Tibial artery (tissue), 4 donors: ENCODE data around the gene LRCH4.

Experiments used
- DNase-seq, 2 donors: peaks; one replicate each; pipeline ENCODE4 v3.0.0-alpha.2; 2019
- H3K27ac ChIP-seq, 2 donors: fragments of 200-600 bp; sonication (generic) in 1 of 2; 1 replicate in 1 of 2; 2 replicates in 1 of 2; pipeline ENCODE4 v1.5.1; 2018 to 2019; ENCODE audit warnings: mild to moderate bottlenecking in 1 of 2
- H3K27me3 ChIP-seq, 2 donors: fragments of 200-600 bp; sonication (generic) in 1 of 2; one replicate each; pipeline versions ENCODE4 v1.5.1 to v1.6.0; 2016 to 2019
- H3K36me3 ChIP-seq, 3 donors: fragments of 200-600 bp; sonication (generic) in 2 of 3; one replicate each; pipeline ENCODE4 v1.5.1; 2016 to 2019; ENCODE audit warnings: mild to moderate bottlenecking in 2 of 3
- H3K4me1 ChIP-seq, 4 donors: fragments of 200-600 bp; sonication (generic) in 2 of 4; 1 replicate in 3 of 4; 2 replicates in 1 of 4; pipeline ENCODE4 v1.5.1; 2016 to 2019
- H3K4me3 ChIP-seq, 2 donors: fragments of 200-600 bp; sonication (generic) in 1 of 2; 1 replicate in 1 of 2; 2 replicates in 1 of 2; pipeline ENCODE4 v1.5.1; 2018 to 2019; ENCODE audit warnings: mild to moderate bottlenecking in 2 of 2
- H3K9me3 ChIP-seq, 3 donors: fragments of 200-600 bp; sonication (generic) in 1 of 3; one replicate each; pipeline ENCODE4 v1.5.1; 2016 to 2019
- intact Hi-C: fragments of 100-400 bp; cut with DNase I; formaldehyde crosslinking; loops from one replicate; pipeline ENCODE4 v1.15.0; 2023; ENCODE audit warnings: low total_unique reads
- TF ChIP-seq, protein P1 (sequence below), 2 experiments: fragments of 200-600 bp in 1 of 2; fragments of 450-650 bp in 1 of 2; IDR thresholded peaks; one replicate each; pipeline ENCODE4 v1.5.1; 2017 to 2019; ENCODE audit warnings: antibody characterized with exemption in 2 of 2, mild to moderate bottlenecking in 1 of 2, moderate library complexity in 1 of 2

The LRCH4 gene

DNA sequence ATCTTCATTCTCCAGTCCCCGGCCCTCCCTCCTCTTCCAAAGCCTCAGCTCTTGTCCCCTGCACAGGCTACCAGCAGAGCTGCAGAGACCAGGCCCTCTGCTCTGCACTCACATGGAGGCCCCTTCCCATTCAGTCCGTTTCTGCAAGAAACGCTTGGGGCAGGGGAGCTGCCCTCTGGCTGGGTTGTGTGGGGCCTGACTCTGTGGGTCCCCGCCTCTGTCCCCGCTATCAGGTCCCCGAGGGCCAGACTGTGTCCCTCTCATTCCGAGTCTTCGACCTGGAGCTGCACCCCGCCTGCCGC is 17.7 kb upstream of the LRCH4 start:
- H3K4me1 ChIP-seq, result peaks cover 0 to 36% (median 25%) of the 10 kb centered on the region in 4 donors
- peak overlapping the region; percentile 77 to 91 for H3K27ac ChIP-seq
- TF ChIP-seq, protein P1, sequence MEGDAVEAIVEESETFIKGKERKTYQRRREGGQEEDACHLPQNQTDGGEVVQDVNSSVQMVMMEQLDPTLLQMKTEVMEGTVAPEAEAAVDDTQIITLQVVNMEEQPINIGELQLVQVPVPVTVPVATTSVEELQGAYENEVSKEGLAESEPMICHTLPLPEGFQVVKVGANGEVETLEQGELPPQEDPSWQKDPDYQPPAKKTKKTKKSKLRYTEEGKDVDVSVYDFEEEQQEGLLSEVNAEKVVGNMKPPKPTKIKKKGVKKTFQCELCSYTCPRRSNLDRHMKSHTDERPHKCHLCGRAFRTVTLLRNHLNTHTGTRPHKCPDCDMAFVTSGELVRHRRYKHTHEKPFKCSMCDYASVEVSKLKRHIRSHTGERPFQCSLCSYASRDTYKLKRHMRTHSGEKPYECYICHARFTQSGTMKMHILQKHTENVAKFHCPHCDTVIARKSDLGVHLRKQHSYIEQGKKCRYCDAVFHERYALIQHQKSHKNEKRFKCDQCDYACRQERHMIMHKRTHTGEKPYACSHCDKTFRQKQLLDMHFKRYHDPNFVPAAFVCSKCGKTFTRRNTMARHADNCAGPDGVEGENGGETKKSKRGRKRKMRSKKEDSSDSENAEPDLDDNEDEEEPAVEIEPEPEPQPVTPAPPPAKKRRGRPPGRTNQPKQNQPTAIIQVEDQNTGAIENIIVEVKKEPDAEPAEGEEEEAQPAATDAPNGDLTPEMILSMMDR (IDR thresholded peaks at IDR 0.05), result no peak
- H3K36me3 ChIP-seq, result peaks cover 0 to 6% (median 0%) of the 10 kb centered on the region in 3 donors
- H3K9me3 ChIP-seq, result no peaks in the 10 kb centered on the region
- H3K27me3 ChIP-seq, result no peaks in the 10 kb centered on the region
- no peak for DNase-seq
- intact Hi-C loops, result no loop called here
- H3K4me3 ChIP-seq, result peak overlapping the region; percentile 65 to 80

DNA sequence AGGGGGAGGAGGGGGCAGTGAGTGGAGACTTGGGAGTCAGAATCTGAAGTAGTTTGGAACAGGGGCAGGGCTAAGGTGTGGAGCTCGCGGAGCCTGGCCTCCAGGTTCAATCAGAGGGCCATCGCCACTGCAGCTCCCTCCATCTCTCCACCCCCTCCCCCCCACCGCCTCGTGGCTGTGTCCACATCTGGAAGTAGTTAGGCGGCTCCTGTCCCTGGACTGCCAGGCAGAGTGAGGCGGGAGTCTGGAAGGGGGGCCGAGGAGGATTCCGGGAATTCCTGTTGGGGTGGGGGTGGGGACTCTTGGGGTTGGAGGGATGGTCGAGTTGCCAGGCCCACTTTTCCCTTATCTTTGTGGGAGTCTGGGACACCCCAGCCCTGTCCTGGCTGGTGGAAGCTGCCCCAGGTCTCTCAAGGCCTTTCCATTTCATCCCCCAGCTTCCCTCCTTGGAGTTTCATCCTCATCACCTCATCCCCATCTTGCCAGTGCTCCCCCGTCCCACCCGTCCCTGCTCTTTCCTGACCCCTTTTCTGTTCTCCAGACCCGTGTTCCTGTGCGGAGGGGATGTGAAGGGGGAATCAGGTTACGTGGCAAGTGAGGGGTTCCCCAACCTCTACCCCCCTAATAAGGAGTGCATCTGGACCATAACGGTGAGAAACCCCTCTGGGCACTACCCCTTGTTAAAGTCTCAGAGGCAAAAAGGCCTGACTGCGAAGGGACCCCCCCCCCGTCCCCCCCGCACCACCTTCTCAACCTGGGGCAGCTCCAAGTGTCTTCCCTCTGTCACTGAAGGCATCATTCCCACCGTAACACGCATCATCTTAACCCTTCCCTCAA is 17.2 kb upstream of the LRCH4 start:
- Histone ChIP-seq H3K36me3 (peaks cover 0 to 6% (median 0%) of the 10 kb centered on the region in 3 donors), H3K4me1 (peaks cover 0 to 36% (median 25%) of the 10 kb centered on the region in 4 donors), H3K27ac (peak overlapping the region; percentile 77 to 91), H3K4me3 (peak overlapping the region; percentile 65 to 80), H3K27me3 (no peaks in the 10 kb centered on the region), H3K9me3 (no peaks in the 10 kb centered on the region)
- peak; percentile 88 to 92 for DNase-seq
- intact Hi-C loops, result no loop called here
- TF ChIP-seq, protein P1 (IDR thresholded peaks at IDR 0.05), result no peak

DNA sequence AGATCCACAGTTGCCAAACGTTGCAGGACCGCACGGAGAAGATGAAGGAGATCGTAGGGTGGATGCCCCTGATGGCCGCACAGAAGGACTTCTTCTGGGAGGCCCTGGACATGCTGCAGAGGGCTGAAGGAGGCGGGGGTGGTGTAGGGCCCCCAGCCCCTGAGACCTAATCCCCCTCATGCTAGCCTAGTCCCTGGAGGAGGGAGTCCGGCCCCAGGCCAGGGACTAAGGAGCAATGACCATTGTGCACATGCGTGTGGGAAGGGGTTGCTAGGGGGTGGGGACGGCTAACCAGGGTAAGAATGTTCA is 14.8 kb upstream of the LRCH4 start:
- no peaks in the 10 kb centered on the region for H3K27me3 ChIP-seq
- peaks cover 0 to 36% (median 25%) of the 10 kb centered on the region in 4 donors for H3K4me1 ChIP-seq
- TF ChIP-seq, protein P1 (IDR thresholded peaks at IDR 0.05), result no peak
- no peak overlapping the region for H3K4me3 ChIP-seq
- no peaks in the 10 kb centered on the region for H3K36me3 ChIP-seq
- intact Hi-C loops, result no loop called here
- no peak for DNase-seq
- H3K27ac ChIP-seq, result no peak overlapping the region
- no peaks in the 10 kb centered on the region for H3K9me3 ChIP-seq

DNA sequence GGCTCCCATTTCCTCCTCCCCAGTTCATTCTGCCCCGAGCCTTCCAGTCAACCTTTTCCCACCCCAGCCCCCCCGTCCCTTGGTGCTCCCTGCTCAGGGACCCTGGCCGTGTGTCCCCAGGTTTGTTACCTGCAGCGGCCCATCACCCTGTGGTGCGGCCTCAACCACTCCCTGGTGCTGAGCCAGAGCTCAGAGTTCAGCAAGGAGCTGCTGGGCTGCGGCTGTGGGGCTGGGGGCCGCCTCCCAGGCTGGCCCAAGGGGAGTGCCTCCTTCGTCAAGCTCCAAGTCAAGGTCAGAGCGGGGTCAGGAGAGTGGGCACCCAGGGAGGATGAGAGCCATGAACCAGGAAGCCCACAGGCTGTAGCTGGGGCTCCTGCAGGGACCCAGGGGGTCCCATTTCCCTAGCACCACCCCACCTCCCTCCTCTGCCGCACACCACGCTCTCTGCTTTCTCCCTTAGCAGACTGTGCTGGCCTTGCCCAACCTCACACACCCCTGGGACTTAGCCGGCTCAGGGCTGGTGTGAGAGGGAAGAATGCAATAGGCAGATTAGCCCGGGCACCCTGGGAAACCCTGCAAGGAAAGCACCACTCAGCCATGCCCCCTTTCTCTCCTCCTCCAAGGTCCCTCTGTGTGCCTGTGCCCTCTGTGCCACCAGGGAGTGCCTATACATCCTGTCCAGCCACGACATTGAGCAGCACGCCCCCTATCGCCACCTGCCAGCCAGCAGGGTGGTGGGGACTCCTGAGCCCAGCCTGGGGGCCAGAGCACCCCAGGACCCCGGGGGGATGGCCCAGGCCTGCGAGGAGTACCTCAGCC is 14.2 kb upstream of the LRCH4 start:
- H3K27ac ChIP-seq, result no peak overlapping the region
- intact Hi-C loops, result no loop called here
- H3K27me3 ChIP-seq, result no peaks in the 10 kb centered on the region
- no peaks in the 10 kb centered on the region for H3K9me3 ChIP-seq
- no peak overlapping the region for H3K4me3 ChIP-seq
- H3K36me3 ChIP-seq, result no peaks in the 10 kb centered on the region
- DNase-seq, result no peak
- TF ChIP-seq, protein P1 (IDR thresholded peaks at IDR 0.05), result no peak
- H3K4me1 ChIP-seq, result peaks cover 0 to 32% (median 25%) of the 10 kb centered on the region in 4 donors

DNA sequence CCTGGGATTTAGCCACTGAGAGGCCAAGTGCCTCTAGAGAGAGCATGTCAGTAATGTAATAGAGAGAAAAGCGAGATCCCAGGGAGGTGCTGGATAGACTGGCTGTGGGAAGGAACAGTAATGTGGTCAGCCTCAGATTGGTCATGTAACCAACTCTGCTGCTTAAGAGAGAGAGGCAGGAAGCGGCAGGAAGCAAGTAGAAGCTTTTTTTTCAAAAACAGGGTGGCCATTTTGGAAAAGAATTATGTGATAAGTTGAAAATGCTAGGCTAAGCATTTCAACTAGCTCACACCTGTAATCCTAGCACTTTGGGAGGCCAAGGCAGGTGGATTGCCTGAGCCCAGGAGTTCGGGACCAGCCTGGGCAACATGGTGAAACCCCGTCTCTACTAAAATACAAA is 12.5 kb upstream of the LRCH4 start:
- H3K27ac ChIP-seq, result no peak overlapping the region
- intact Hi-C loops, result no loop called here
- no peaks in the 10 kb centered on the region for H3K27me3 ChIP-seq
- no peaks in the 10 kb centered on the region for H3K9me3 ChIP-seq
- H3K4me3 ChIP-seq, result no peak overlapping the region
- no peak for DNase-seq
- H3K36me3 ChIP-seq, result no peaks in the 10 kb centered on the region
- peaks cover 0 to 22% (median 18%) of the 10 kb centered on the region in 4 donors for H3K4me1 ChIP-seq
- TF ChIP-seq, protein P1 (IDR thresholded peaks at IDR 0.05), result no peak
